Ishikawa (cell line): ENCODE data around the gene OR2L8.

Source experiments
- CEBPB ChIP-seq: IDR thresholded peaks from 2 replicates; pipeline ENCODE4 v1.6.1; 2012
- CREB1 ChIP-seq: IDR thresholded peaks from 2 replicates; pipeline ENCODE4 v1.6.1; 2012; ENCODE audit warnings: low read depth
- MAX ChIP-seq: IDR thresholded peaks from 2 replicates; pipeline ENCODE4 v1.6.1; 2012
- RAD21 ChIP-seq: IDR thresholded peaks from 2 replicates; pipeline ENCODE4 v1.6.1; 2012; ENCODE audit warnings: low read depth
- REST ChIP-seq: IDR thresholded peaks from 2 replicates; pipeline ENCODE4 v1.6.1; 2012; ENCODE audit warnings: low read depth, mild to moderate bottlenecking
- TAF1 ChIP-seq: IDR thresholded peaks from 2 replicates; pipeline ENCODE4 v1.6.1; 2012; ENCODE audit warnings: low read depth, mild to moderate bottlenecking
- USF1 ChIP-seq: IDR thresholded peaks from 2 replicates; pipeline ENCODE4 v1.6.1; 2012
- ZBTB7A ChIP-seq: IDR thresholded peaks from 2 replicates; pipeline ENCODE4 v1.6.1; 2012; ENCODE audit warnings: low read depth

DNA sequence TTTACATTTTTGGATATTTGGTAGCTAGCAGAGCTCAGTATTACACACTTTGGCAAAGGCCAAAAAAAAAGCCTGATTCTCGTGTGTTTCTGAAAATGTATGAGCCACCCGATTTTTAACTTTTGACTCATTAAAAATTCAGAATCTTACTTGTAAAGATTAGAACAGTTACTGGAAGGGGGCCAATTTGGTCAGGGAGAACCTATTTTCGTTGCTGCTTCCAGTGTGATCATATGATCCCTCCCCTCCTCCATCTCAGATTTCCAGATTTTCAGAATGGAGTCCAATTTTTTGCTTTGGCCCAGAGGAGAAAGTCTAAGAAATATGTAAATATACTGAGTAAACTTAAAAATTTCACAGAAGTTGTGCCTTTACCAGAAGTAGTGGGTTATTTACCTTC is 13.1 kb downstream of the OR2L8 start:
- TF ChIP-seq REST (no peak), CEBPB (no peak), CREB1 (no peak), TAF1 (no peak), USF1 (no peak), MAX (no peak), ZBTB7A (no peak), RAD21 (no peak)
